Neural progenitor cell (in vitro differentiated cells): ENCODE results near the gene MED28. TPM values are rescaled to one million over a fixed set of nuclear protein-coding genes. Genes with fewer than 3 reads are reported as not detected.

Source experiments
- DNase-seq: peaks from one replicate; pipeline ENCODE4 v3.0.0-alpha.2; 2016; ENCODE audit warnings: low spot score
- H2AFZ ChIP-seq: fragments of 200-600 bp; sonication (generic); replicated peaks from 2 replicates; pipeline ENCODE4 v1.6.1; 2016; ENCODE audit warnings: antibody characterized with exemption
- H3F3A ChIP-seq: fragments of 200-600 bp; sonication (generic); 2 replicates; pipeline ENCODE4 v1.6.1; 2016; ENCODE audit warnings: antibody characterized with exemption, low read depth
- H3K27ac ChIP-seq: fragments of 200-600 bp; sonication (generic); 2 replicates; pipeline ENCODE4 v1.5.1; 2016; ENCODE audit warnings: mild to moderate bottlenecking
- H3K27me3 ChIP-seq: fragments of 200-600 bp; sonication (generic); 2 replicates; pipeline ENCODE4 v1.6.1; 2016; ENCODE audit warnings: mild to moderate bottlenecking, moderate library complexity
- H3K36me3 ChIP-seq: fragments of 200-600 bp; sonication (generic); 2 replicates; pipeline ENCODE4 v1.5.1; 2016
- H3K4me1 ChIP-seq: fragments of 200-600 bp; sonication (generic); 2 replicates; pipeline ENCODE4 v1.6.1; 2016; ENCODE audit warnings: mixed run types
- H3K4me2 ChIP-seq: fragments of 200-600 bp; sonication (generic); 2 replicates; pipeline ENCODE4 v1.6.1; 2016
- H3K4me3 ChIP-seq: fragments of 200-600 bp; sonication (generic); 2 replicates; pipeline ENCODE4 v1.5.1; 2016
- H3K79me2 ChIP-seq: fragments of 200-600 bp; sonication (generic); 2 replicates; pipeline ENCODE4 v1.6.1; 2016; ENCODE audit warnings: low read depth
- H3K9ac ChIP-seq: fragments of 200-600 bp; sonication (generic); 2 replicates; pipeline ENCODE4 v1.6.1; 2016
- H3K9me3 ChIP-seq: fragments of 200-600 bp; sonication (generic); 2 replicates; pipeline ENCODE4 v1.5.1; 2016; ENCODE audit warnings: low read depth
- H4K20me1 ChIP-seq: fragments of 200-600 bp; sonication (generic); 2 replicates; pipeline ENCODE4 v1.6.1; 2016; ENCODE audit warnings: low read depth
- H3K27ac Mint-ChIP-seq: 3 replicates; pipeline ENCODE4 v1.8.0; 2021; ENCODE audit warnings: mixed read lengths
- H3K27me3 Mint-ChIP-seq: 2 replicates; pipeline ENCODE4 v1.8.0; 2022; ENCODE audit warnings: low read depth, mild to moderate bottlenecking, inconsistent platforms, moderate library complexity, mixed read lengths; ENCODE audit not compliant: insufficient read depth
- H3K36me3 Mint-ChIP-seq: 3 replicates; pipeline ENCODE4 v1.8.0; 2021; ENCODE audit warnings: mixed read lengths
- H3K4me1 Mint-ChIP-seq: 3 replicates; pipeline ENCODE4 v1.8.0; 2021; ENCODE audit warnings: mixed read lengths
- H3K4me3 Mint-ChIP-seq: 3 replicates; pipeline ENCODE4 v1.8.0; 2021; ENCODE audit warnings: mild to moderate bottlenecking, moderate library complexity, mixed read lengths
- H3K9me3 Mint-ChIP-seq: 3 replicates; pipeline ENCODE4 v1.8.0; 2020; ENCODE audit warnings: mixed read lengths
- CTCF ChIP-seq: fragments of 200-600 bp; sonication (generic); IDR thresholded peaks from 2 replicates; pipeline ENCODE4 v1.5.1; 2017; ENCODE audit warnings: antibody characterized with exemption, mild to moderate bottlenecking
- EZH2 ChIP-seq: fragments of 200-600 bp; sonication (generic); IDR thresholded peaks from 2 replicates; pipeline ENCODE4 v1.6.1; 2017; ENCODE audit warnings: antibody characterized with exemption, mild to moderate bottlenecking, moderate library complexity
- EZH2phosphoT487 ChIP-seq: fragments of 200-600 bp; sonication (generic); IDR thresholded peaks from 2 replicates; pipeline ENCODE4 v1.6.1; 2017; ENCODE audit warnings: antibody characterized with exemption
- total RNA-seq: library from RNA; depleted of rRNA; stranded (reverse); fragments of >200 nt; gene quantifications from 2 replicates; pipeline ENCODE4 v1.2.3, GENCODE V29; 2015; ENCODE audit warnings: low replicate concordance

MED28 gene
- total RNA-seq, 1 donor from 2014 or later: 45.8 TPM

GRCh38 chr4:17680559-17681280, 66.3 kb downstream of the MED28 start:
- H3K27me3 ChIP-seq: no peaks in the 10 kb centered on the region
- Mint-ChIP-seq H3K27me3 (peaks cover 2% of the 10 kb centered on the region), H3K4me3 (no peak overlapping the region), H3K27ac (no peak overlapping the region), H3K9me3 (peaks cover 4% of the 10 kb centered on the region), H3K36me3 (no peaks in the 10 kb centered on the region), H3K4me1 (peaks cover 3% of the 10 kb centered on the region)
- no peaks in the 10 kb centered on the region for H3K9me3 ChIP-seq
- H3K4me3 ChIP-seq: no peak overlapping the region
- no peak for DNase-seq
- no peak overlapping the region for H3K27ac ChIP-seq
- H3F3A ChIP-seq: no peaks in the 10 kb centered on the region
- no peaks in the 10 kb centered on the region for H4K20me1 ChIP-seq
- H3K4me2 ChIP-seq: no peak overlapping the region
- no peak overlapping the region for H3K9ac ChIP-seq
- no peaks in the 10 kb centered on the region for H3K79me2 ChIP-seq
- H2AFZ ChIP-seq: no peak overlapping the region
- no peak for TF ChIP-seq EZH2
- TF ChIP-seq CTCF: no peak
- TF ChIP-seq EZH2phosphoT487: no peak
- H3K4me1 ChIP-seq: no peaks in the 10 kb centered on the region
- no peaks in the 10 kb centered on the region for H3K36me3 ChIP-seq

DNA sequence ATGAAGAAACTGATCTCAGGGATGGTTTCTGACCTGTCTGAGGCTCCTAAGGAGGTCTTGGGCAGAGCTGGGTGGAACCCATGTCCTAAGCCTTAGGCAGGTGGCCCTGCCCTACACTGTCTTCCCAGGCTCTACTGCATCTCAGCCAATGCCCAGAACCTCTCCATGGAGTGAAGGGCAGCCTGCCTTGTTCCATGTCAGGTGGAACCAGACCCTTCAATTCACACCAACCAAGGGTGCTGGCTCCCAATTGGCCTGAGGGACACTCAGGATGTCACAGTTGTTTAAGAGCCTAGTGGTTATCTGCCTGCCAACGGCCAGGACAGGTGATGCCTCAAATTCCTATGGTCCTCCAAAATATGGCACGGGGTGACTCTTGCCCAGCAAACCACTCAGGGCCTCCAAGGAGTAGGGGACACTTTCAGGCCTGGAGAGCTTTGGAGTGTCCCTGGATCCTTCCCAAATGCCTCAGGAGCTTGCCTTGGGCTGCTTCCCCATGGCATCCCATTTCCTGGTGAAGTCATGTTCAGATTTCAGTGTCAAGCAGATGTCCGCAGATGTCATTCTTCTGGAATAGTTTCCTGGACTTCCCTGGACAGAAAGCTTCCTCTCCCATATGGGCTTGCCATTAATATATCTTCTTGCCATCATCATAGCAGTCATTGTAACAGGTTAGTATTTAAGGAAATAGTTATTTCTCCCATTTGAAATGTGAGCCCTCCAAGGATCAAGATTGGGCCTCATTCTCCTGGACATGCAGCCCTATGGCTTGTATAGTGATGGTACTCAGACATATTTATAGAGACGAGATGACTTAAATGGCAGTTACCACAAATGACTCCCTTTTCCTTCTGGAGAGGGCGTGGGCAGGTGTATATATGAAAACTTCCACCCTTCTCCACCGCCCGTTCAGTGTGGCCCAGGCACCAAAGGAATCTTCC, 67.1 kb downstream of the MED28 start:
- Histone ChIP-seq H3K27me3 (no peaks in the 10 kb centered on the region), H3K36me3 (no peaks in the 10 kb centered on the region), H4K20me1 (no peaks in the 10 kb centered on the region), H3K9me3 (no peaks in the 10 kb centered on the region), H3K4me2 (no peak overlapping the region), H3K79me2 (no peaks in the 10 kb centered on the region), H3K4me3 (no peak overlapping the region), H3F3A (no peaks in the 10 kb centered on the region), H3K9ac (no peak overlapping the region), H3K4me1 (no peaks in the 10 kb centered on the region), H2AFZ (no peak overlapping the region), H3K27ac (no peak overlapping the region)
- H3K4me3 Mint-ChIP-seq: no peak overlapping the region
- H3K27ac Mint-ChIP-seq: no peak overlapping the region
- peaks cover 2% of the 10 kb centered on the region for H3K27me3 Mint-ChIP-seq
- no peaks in the 10 kb centered on the region for H3K36me3 Mint-ChIP-seq
- TF ChIP-seq CTCF: no peak
- no peak for TF ChIP-seq EZH2phosphoT487
- no peak for TF ChIP-seq EZH2
- H3K9me3 Mint-ChIP-seq: peaks cover 4% of the 10 kb centered on the region
- peaks cover 3% of the 10 kb centered on the region for H3K4me1 Mint-ChIP-seq
- DNase-seq: no peak

DNA sequence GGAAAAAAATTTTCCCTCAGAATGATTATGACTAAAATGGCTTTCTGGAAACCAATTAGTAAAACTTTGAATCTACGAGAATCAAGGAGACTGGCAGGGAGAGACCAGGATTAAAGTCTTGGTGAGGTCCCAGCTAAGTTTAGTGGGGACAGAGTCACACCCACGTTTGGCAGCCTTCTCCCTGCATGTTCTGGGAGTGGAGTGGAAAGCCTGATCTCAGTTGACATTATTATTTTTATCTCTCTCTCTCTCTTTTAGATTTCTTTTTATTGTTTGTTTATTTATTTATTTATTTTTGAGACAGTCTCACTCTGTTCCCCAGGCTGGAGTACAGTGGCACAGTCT, 67.8 kb downstream of the MED28 start:
- H3K9me3 Mint-ChIP-seq: peaks cover 4% of the 10 kb centered on the region
- H3K27me3 Mint-ChIP-seq: peaks cover 2% of the 10 kb centered on the region

More for the DNA sequence above, 67.8 kb downstream of the MED28 start:
- Histone ChIP-seq H3K4me2 (no peak overlapping the region), H3K27me3 (no peaks in the 10 kb centered on the region), H3K27ac (no peak overlapping the region), H3K9me3 (no peaks in the 10 kb centered on the region), H3K4me3 (no peak overlapping the region), H3K4me1 (no peaks in the 10 kb centered on the region), H4K20me1 (no peaks in the 10 kb centered on the region), H2AFZ (no peak overlapping the region), H3K36me3 (no peaks in the 10 kb centered on the region), H3F3A (no peaks in the 10 kb centered on the region), H3K9ac (no peak overlapping the region), H3K79me2 (no peaks in the 10 kb centered on the region)
- DNase-seq: no peak
- Mint-ChIP-seq H3K4me1 (peaks cover 5% of the 10 kb centered on the region), H3K36me3 (no peaks in the 10 kb centered on the region), H3K27ac (no peak overlapping the region), H3K4me3 (no peak overlapping the region)
- TF ChIP-seq EZH2 (no peak), EZH2phosphoT487 (no peak), CTCF (no peak)

Other genes with a start within 250 kb of the MED28 start
- gene QDPR, start 102.6 kb upstream of the MED28 start, total RNA-seq: 22.4 and 44.1 TPM in 2 replicates
- gene CLRN2, start 99.5 kb upstream of the MED28 start, total RNA-seq: not detected in 2 replicates
- 48.3 and 58.3 TPM in 2 replicates for gene LAP3, start 37.4 kb upstream of the MED28 start, total RNA-seq
- 0.03 TPM in 1 of 2 replicates, not detected in the other for gene FAM184B, start 167.0 kb downstream of the MED28 start, total RNA-seq
- 65.7 and 75.8 TPM in 2 replicates for gene DCAF16, start 196.1 kb downstream of the MED28 start, total RNA-seq
- gene NCAPG, start 196.3 kb downstream of the MED28 start, total RNA-seq: 132 and 211 TPM in 2 replicates